ENCODE data around the gene EVI5.

GRCh38 chr1:92464588-92465255 is 320.2 kb downstream of the EVI5 start:
- no peak for TF ChIP-seq CTCF (IDR thresholded peaks at IDR 0.05)
- TF ChIP-seq POLR2A (IDR thresholded peaks at IDR 0.05) = no peak

Measured in body of pancreas (tissue), 4 donors.